K562 (cell line): ENCODE data around the gene CEP19. TPM values are rescaled to one million over a fixed set of nuclear protein-coding genes. Genes with fewer than 3 reads are reported as not detected.

Experiments
- E2F3 ChIP-seq: fragments of 250-450 bp; sonication (Bioruptor Pico); IDR thresholded peaks from 2 replicates; pipeline ENCODE4 v1.4.0; 2020; ENCODE audit warnings: mild to moderate bottlenecking
- HNRNPUL1 ChIP-seq: fragments of 200-400 bp; formaldehyde crosslinking; IDR thresholded peaks from 2 replicates; pipeline ENCODE4 v1.6.1; 2017; ENCODE audit warnings: low read length
- JUN ChIP-seq, 2 experiments: sonication (generic) in 1 of 2; formaldehyde crosslinking in 1 of 2; IDR thresholded peaks; 2 replicates each; pipeline versions ENCODE4 v1.6.1 to v1.8.0; 2012 to 2022; ENCODE audit warnings: borderline replicate concordance in 2 of 2, mild to moderate bottlenecking in 2 of 2, improper control_type of control experiment in 1 of 2, low read depth in 1 of 2, low read length in 1 of 2, missing genetic modification reagents in 1 of 2
- TAF1 ChIP-seq: IDR thresholded peaks from 2 replicates; pipeline ENCODE4 v1.6.1; 2011; ENCODE audit warnings: mild to moderate bottlenecking, low read length, moderate library complexity; ENCODE audit not compliant: insufficient read depth, control insufficient read depth, severe bottlenecking; ENCODE audit errors: extremely low read depth
- ZNF707 ChIP-seq: fragments of 250-450 bp; sonication (Bioruptor Pico); conservative IDR thresholded peaks from 2 replicates; pipeline ENCODE4 v1.8.0; 2022; ENCODE audit warnings: inconsistent platforms, mild to moderate bottlenecking, moderate library complexity
- ZNF778 ChIP-seq: fragments of 450-650 bp; formaldehyde crosslinking; IDR thresholded peaks from 2 replicates; pipeline ENCODE4 v1.4.0; 2020; ENCODE audit warnings: mild to moderate bottlenecking, moderate library complexity
- ZSCAN29 ChIP-seq: fragments of 450-650 bp; IDR thresholded peaks from 2 replicates; pipeline ENCODE4 v1.6.1; 2017
- polyA plus RNA-seq, 8 experiments: library from polyadenylated mRNA; depleted of rRNA in 4 of 8; stranded (reverse) in 5 of 8; unstranded in 3 of 8; fragments of >200 nt; fragmentation: Nextera tagmentation in 2 of 8; fragmentation: Illumina TruSeq in 1 of 8; extraction: Ambion mirVana in 2 of 8; extraction: Trizol in 1 of 8; gene quantifications; 2 replicates each; pipeline versions ENCODE4 v1.2.1 to v1.2.3, GENCODE V29; 2011 to 2014; ENCODE audit warnings: inconsistent platforms in 1 of 8, missing spikeins in 1 of 8
- total RNA-seq, 7 experiments: library from RNA; depleted of rRNA in 6 of 7; stranded (reverse); fragments of >200 nt in 6 of 7; fragmentation: Illumina TruSeq in 2 of 7; extraction: Trizol in 2 of 7; gene quantifications; 2 replicates each; pipeline versions ENCODE4 v1.2.1 to v1.2.3, GENCODE V29; 2011 to 2021; ENCODE audit warnings: low replicate concordance in 1 of 7
- TF ChIP-seq, protein P1 (sequence below): fragments of 450-650 bp; IDR thresholded peaks from 2 replicates; pipeline ENCODE4 v1.7.0; 2016; ENCODE audit warnings: borderline replicate concordance
- TF ChIP-seq, protein P2 (sequence below), 2 experiments: fragments of 450-650 bp; IDR thresholded peaks; 2 replicates each; pipeline ENCODE4 v1.6.1; 2016
- TF ChIP-seq, protein P3 (sequence below), 2 experiments: fragments of 200-800 bp in 1 of 2; sonication (Bioruptor generic) in 1 of 2; sonication (generic) in 1 of 2; formaldehyde crosslinking in 1 of 2; IDR thresholded peaks in 1 of 2; conservative IDR thresholded peaks in 1 of 2; 2 replicates each; pipeline versions ENCODE4 v1.5.0 to v1.6.1; 2016 to 2020; ENCODE audit warnings: missing compliant biosample characterization in 1 of 2, missing genetic modification characterization in 1 of 2, missing genetic modification reagents in 1 of 2
- TF ChIP-seq, protein P4 (sequence below): fragments of 450-650 bp; formaldehyde crosslinking; IDR thresholded peaks from 2 replicates; pipeline ENCODE4 v1.4.0; 2022; ENCODE audit warnings: missing genetic modification characterization
- TF ChIP-seq, protein P5 (sequence below): IDR thresholded peaks from 3 replicates; pipeline ENCODE4 v1.6.1; 2011; ENCODE audit warnings: borderline replicate concordance, mild to moderate bottlenecking, moderate library complexity; ENCODE audit not compliant: insufficient read length; ENCODE audit errors: extremely low read depth
- TF ChIP-seq, protein P6 (sequence below): fragments of 450-650 bp; IDR thresholded peaks from 2 replicates; pipeline ENCODE4 v1.6.1; 2017; ENCODE audit warnings: mild to moderate bottlenecking, moderate library complexity

The CEP19 gene
- total and polyA plus RNA-seq, 9 of the 15 experiments (the other 6 are each of a cell fraction or from before 2014, with no cell fraction given): 2.5 to 4.5 (median 3.7) TPM

DNA sequence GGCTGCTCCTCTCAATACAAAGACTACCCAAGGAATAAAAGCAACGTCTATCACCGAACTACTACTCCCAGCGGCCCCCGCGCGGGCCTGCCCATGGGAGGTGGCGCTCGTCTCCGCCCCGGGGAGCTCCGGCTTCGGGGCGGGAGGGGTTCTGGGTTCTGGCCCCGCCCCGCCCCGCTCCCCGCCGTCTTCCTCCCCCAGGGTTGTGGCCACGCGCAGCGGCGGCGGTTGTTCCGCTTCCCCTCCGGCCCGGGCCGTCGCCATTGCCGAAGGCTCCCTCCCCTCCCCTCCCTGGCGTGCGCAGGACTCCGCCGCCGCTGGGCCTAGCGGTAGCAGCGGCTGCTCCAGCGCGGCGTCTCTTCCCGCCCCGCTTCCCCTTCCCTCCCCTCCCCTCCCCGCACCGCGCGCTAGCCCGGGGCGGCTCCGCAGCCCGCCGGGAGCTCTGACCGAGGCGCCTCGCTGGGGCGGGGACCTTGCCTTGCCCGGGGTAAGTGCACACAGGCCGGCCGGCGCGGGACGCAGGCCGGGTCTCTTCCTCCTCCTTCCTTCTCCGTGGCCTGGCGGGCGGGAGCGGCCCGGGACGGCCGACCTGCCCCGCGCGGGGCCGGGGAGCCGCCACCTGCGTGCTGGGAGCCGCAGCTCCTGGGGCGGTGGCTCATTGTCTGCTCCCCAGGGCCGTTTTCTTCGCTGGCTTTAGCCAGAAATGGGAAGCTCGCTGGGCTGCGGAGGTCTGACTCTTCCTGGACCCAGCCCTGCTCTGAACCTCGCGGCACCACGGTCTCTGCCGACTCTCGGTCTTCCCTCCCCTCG is 27.8 kb upstream of the CEP19 start, which contains the start of gene PAK2 (continued):
- TF ChIP-seq, protein P1, sequence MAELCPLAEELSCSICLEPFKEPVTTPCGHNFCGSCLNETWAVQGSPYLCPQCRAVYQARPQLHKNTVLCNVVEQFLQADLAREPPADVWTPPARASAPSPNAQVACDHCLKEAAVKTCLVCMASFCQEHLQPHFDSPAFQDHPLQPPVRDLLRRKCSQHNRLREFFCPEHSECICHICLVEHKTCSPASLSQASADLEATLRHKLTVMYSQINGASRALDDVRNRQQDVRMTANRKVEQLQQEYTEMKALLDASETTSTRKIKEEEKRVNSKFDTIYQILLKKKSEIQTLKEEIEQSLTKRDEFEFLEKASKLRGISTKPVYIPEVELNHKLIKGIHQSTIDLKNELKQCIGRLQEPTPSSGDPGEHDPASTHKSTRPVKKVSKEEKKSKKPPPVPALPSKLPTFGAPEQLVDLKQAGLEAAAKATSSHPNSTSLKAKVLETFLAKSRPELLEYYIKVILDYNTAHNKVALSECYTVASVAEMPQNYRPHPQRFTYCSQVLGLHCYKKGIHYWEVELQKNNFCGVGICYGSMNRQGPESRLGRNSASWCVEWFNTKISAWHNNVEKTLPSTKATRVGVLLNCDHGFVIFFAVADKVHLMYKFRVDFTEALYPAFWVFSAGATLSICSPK: no peak
- TF ChIP-seq JUN (IDR thresholded peaks at IDR 0.05; ENCODE audit: borderline replicate concordance, low read depth, low read length) (no peak), JUN (CRISPR knock-in tag; IDR thresholded peaks at IDR 0.05; ENCODE audit: borderline replicate concordance) (no peak), ZNF707 (CRISPR knock-in tag) (no peak), ZSCAN29 (no peak), E2F3 (CRISPR knock-in tag) (0 out of 2 replicates have a peak, but pooled peaks have one; percentile 43), ZNF778 (CRISPR knock-in tag) (no peak), TAF1 (peak; percentile 90), HNRNPUL1 (no peak)
- TF ChIP-seq, protein P2, sequence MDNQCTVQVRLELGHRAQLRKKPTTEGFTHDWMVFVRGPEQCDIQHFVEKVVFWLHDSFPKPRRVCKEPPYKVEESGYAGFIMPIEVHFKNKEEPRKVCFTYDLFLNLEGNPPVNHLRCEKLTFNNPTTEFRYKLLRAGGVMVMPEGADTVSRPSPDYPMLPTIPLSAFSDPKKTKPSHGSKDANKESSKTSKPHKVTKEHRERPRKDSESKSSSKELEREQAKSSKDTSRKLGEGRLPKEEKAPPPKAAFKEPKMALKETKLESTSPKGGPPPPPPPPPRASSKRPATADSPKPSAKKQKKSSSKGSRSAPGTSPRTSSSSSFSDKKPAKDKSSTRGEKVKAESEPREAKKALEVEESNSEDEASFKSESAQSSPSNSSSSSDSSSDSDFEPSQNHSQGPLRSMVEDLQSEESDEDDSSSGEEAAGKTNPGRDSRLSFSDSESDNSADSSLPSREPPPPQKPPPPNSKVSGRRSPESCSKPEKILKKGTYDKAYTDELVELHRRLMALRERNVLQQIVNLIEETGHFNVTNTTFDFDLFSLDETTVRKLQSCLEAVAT (IDR thresholded peaks at IDR 0.05): no peak; a peak in 1 of 4 replicates
- TF ChIP-seq, protein P3, sequence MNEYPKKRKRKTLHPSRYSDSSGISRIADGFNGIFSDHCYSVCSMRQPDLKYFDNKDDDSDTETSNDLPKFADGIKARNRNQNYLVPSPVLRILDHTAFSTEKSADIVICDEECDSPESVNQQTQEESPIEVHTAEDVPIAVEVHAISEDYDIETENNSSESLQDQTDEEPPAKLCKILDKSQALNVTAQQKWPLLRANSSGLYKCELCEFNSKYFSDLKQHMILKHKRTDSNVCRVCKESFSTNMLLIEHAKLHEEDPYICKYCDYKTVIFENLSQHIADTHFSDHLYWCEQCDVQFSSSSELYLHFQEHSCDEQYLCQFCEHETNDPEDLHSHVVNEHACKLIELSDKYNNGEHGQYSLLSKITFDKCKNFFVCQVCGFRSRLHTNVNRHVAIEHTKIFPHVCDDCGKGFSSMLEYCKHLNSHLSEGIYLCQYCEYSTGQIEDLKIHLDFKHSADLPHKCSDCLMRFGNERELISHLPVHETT (CRISPR knock-in tag; conservative IDR thresholded peaks at IDR 0.05 in 1 of 2, IDR thresholded peaks at IDR 0.05 in 1 of 2): peak in 1 of 2 experiments; percentile 100; a peak in 2 of 4 replicates
- TF ChIP-seq, protein P4, sequence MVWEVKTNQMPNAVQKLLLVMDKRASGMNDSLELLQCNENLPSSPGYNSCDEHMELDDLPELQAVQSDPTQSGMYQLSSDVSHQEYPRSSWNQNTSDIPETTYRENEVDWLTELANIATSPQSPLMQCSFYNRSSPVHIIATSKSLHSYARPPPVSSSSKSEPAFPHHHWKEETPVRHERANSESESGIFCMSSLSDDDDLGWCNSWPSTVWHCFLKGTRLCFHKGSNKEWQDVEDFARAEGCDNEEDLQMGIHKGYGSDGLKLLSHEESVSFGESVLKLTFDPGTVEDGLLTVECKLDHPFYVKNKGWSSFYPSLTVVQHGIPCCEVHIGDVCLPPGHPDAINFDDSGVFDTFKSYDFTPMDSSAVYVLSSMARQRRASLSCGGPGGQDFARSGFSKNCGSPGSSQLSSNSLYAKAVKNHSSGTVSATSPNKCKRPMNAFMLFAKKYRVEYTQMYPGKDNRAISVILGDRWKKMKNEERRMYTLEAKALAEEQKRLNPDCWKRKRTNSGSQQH: no peak
- TF ChIP-seq, protein P5, sequence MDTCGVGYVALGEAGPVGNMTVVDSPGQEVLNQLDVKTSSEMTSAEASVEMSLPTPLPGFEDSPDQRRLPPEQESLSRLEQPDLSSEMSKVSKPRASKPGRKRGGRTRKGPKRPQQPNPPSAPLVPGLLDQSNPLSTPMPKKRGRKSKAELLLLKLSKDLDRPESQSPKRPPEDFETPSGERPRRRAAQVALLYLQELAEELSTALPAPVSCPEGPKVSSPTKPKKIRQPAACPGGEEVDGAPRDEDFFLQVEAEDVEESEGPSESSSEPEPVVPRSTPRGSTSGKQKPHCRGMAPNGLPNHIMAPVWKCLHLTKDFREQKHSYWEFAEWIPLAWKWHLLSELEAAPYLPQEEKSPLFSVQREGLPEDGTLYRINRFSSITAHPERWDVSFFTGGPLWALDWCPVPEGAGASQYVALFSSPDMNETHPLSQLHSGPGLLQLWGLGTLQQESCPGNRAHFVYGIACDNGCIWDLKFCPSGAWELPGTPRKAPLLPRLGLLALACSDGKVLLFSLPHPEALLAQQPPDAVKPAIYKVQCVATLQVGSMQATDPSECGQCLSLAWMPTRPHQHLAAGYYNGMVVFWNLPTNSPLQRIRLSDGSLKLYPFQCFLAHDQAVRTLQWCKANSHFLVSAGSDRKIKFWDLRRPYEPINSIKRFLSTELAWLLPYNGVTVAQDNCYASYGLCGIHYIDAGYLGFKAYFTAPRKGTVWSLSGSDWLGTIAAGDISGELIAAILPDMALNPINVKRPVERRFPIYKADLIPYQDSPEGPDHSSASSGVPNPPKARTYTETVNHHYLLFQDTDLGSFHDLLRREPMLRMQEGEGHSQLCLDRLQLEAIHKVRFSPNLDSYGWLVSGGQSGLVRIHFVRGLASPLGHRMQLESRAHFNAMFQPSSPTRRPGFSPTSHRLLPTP: no peak
- TF ChIP-seq, protein P6, sequence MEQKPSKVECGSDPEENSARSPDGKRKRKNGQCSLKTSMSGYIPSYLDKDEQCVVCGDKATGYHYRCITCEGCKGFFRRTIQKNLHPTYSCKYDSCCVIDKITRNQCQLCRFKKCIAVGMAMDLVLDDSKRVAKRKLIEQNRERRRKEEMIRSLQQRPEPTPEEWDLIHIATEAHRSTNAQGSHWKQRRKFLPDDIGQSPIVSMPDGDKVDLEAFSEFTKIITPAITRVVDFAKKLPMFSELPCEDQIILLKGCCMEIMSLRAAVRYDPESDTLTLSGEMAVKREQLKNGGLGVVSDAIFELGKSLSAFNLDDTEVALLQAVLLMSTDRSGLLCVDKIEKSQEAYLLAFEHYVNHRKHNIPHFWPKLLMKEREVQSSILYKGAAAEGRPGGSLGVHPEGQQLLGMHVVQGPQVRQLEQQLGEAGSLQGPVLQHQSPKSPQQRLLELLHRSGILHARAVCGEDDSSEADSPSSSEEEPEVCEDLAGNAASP: no peak
